Activated T-cell treated with anti-CD3 and anti-CD28 coated beads for 4 hours (primary cell): ENCODE data around the gene CEP152.
A peak's percentile ranks its signal among the peaks of the same experiment; 100 is the strongest.
"Not testable (repeated sequence)": the region's sequence is repeated elsewhere in the genome, so short reads cannot be mapped to it uniquely, and the experiment has no call there.

Source experiments
- DNase-seq: peaks from one replicate; pipeline ENCODE4 v3.0.0-alpha.2; 2020

The CEP152 gene, protein sequence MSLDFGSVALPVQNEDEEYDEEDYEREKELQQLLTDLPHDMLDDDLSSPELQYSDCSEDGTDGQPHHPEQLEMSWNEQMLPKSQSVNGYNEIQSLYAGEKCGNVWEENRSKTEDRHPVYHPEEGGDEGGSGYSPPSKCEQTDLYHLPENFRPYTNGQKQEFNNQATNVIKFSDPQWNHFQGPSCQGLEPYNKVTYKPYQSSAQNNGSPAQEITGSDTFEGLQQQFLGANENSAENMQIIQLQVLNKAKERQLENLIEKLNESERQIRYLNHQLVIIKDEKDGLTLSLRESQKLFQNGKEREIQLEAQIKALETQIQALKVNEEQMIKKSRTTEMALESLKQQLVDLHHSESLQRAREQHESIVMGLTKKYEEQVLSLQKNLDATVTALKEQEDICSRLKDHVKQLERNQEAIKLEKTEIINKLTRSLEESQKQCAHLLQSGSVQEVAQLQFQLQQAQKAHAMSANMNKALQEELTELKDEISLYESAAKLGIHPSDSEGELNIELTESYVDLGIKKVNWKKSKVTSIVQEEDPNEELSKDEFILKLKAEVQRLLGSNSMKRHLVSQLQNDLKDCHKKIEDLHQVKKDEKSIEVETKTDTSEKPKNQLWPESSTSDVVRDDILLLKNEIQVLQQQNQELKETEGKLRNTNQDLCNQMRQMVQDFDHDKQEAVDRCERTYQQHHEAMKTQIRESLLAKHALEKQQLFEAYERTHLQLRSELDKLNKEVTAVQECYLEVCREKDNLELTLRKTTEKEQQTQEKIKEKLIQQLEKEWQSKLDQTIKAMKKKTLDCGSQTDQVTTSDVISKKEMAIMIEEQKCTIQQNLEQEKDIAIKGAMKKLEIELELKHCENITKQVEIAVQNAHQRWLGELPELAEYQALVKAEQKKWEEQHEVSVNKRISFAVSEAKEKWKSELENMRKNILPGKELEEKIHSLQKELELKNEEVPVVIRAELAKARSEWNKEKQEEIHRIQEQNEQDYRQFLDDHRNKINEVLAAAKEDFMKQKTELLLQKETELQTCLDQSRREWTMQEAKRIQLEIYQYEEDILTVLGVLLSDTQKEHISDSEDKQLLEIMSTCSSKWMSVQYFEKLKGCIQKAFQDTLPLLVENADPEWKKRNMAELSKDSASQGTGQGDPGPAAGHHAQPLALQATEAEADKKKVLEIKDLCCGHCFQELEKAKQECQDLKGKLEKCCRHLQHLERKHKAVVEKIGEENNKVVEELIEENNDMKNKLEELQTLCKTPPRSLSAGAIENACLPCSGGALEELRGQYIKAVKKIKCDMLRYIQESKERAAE (N-terminal part only)

DNA sequence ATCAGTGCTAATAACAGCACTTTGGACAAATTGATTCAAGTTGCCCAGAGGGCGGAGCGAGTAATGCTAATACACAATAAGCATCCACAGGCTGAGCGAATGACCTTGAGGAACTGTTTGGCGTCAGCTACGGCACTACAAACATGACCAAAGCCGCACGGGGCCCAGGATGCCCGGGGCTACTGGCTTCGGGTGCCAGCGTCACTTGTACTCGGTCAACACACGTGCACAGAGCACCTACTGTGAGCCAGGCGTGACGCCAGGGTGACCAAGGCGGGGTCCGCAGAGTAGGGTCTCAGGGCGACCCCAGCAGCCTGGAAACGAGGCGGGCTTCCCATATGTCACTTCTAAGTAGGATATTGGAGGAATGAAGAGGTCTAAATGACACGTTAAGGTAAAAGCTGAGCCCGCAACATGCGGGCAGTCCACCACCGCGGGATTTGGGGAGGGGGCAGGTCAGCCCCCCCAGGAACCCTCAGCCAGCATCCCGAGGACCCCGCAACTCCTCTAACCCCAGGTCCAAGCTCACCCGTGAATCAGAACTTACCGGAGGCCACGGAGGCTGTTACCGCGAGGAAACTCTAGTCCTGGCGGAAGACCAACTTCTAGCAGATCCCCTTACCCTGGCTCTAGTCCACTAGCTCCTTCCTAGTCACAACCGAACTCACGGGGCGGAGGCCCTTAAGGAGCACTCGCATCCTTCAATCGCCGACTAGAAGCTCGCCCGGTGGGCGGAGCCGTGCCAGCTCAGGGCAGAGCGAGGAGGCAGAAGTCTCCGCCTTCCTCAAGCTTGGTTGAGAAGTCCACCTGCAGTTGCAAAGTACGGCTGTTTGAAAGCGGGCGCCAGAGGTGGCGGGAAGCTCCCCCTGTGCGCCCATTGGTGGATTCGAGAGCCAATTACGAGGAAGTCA, at the start of gene CEP152:
TSS of gene CEP152 (minus strand) at position 656 of the 911 bp plus-strand sequence. CDS start 5,420 bp downstream, outside the sequence.
- DNase-seq: peak; percentile 96

DNA sequence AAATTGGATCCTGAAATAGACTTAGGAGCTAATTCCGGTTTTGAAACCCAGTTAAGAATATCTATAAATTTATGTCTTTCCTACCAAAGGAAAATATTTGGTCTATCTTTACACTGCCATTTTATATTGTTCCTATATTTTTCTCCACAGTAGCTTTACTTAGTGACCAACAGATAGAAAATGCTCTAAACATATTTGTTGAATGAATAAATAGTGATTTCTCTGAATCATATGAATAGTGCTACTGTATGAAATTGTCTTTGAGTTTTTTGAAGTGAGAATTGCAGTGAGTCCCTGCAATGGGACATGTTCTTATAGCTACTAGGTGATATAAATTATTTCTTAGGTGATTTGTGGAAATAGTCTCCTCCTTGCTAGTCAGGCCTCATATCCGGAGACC, 48.6 kb upstream of the CEP152 start:
- no peak for DNase-seq

DNA sequence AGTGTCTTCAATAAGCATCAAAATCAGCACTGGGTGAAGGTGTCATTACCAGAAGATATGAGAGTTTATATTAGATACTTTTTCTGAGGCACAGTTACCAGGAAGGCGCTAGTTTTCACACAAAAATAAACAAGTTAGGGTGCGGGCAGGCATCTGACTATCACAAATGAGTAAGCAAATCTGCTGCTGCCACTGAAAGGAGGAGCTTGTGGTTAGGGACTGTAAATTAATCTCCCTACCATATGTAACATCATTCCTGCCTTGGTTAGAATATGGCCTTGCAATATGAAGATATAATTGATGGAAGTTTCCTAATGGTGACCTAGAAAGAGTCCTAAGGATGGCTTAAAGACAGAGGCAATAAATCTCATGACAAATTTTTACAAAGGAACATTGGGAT, 47.5 kb upstream of the CEP152 start:
- no peak for DNase-seq

DNA sequence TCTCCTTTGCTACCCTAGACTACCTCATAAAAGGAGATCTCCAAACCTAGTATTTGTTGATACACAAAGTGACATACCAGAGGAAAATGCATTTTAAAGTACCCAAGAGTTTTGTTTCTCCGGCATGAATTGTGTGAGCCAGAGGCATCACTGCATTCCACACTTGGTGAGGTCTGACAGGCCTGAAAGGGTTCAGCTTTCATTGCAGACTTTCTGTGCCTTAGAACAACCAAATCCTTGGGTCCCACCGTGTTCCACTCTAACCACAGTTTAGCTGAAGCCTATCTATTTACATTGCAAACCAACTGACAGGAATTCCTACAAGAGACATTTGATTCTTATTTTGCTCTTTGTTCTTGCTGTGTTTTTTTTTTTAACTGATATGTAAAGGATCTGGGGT, 46.1 kb upstream of the CEP152 start:
- DNase-seq: no peak

DNA sequence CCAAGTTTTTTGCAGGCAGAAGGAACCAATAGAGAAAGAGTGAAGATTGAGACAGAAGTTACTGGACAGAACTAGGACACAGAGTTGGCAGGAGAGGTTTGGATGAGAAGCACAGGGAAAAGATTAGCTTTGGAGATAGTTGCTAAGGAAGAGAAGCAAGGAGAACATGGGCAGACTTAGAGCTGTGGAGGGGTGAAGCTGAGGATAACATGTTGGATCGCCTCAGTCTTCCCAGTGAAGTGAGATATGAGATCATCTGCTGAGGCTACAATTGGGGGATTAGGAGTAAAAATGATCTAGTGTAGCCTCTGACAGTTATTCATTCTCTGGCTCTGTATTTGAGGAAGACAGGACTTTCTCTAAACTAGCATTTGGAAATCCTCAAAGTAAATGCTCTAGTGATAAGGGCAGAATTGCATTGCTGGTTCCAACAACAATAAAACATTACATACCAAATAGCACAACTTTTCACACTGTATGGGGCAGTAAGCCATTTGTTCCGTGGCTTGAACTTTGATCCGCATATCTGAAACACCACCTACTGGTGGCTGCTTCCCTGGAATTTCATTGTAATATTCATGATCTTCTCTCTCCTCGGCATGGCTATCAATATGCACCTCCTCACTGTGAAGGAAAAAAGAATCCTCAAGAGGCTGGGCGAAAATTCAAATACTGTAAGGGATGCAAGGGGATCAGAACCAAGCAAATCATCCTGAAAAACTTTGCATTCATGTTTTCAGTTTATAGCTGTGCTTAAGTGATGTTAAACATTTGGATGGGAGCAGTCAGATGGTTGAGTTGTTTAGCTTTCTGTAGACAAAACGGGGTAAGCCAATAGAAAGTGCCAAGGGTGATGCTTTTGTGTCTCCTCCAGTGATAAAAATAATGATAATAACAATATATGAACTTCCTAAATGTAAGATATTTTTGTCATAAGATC, 44.9 kb upstream of the CEP152 start:
- DNase-seq: no peak

DNA sequence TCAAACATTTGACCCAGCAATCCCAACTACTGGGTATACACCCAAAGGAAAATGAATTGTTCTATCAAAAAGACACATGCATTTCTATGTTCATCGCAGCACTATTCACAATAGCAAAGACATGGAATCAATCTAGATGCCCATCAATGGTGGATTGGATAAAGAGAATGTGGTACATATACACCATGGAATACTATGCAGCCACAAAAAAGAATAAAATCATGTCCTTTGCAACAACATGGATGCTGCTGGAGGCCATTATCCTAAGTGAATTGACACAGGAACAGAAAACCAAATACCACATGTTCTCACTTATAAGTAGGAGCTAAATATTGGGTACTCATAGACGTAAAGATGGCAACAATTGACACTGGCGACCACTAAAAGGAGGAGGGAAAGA, 43.6 kb upstream of the CEP152 start:
- DNase-seq: not testable (repeated sequence)

DNA sequence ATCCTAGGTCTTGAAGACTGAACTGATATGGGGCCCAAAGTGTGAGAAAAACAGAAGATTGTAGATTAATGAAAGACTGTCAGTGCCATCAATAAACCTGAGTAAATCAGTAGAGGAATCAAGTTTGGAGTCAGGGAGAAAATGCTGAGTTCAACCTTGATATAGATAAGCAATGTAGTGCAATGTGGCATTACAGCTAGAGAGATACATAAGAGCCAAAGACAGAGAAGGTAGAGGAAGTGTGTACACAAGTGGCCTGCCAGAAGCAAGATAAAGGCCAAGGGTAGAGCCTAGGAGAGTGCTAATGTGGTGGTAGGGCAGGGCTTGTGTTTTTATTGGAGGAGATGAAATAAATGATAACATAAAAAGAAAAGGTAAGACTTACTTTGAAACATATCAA, 41.1 kb upstream of the CEP152 start:
- no peak for DNase-seq

DNA sequence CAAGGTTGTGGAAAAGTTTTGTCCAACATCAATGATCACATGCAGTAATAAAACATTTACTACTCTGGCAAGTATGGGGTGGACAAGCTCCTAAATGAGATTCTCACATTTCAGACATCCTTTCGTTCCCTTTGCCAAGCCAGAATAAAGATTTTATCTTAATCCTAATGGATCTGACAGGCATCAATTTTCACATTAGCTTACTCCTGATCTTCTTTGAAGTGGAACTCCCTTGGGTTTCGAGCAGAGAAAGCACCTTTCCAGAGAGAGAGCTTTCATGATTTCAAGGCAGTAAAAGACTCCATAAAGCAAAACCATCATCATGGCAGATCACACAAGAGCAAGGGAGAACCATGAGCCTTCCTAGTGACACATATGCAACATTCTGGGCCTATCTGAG, 39.8 kb upstream of the CEP152 start:
- no peak for DNase-seq

DNA sequence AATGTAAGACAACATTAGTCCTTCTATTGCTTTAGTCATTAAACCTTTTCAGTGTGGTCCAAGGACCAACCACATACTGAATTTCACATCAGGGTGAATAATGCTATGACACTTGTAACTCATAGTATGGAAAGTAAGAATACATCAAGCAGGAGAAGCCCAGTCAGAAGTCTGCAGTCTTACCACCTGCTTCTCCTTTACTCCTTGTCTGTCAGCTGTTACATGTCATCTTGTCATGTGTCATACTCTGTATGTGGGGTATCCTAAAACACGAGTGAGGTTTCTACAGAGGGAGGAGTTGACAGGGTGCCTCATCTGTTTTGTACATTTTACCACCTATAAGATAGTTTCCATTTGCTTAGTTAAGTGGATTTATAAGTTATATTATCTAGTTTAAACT, 34.3 kb upstream of the CEP152 start:
- DNase-seq: no peak

DNA sequence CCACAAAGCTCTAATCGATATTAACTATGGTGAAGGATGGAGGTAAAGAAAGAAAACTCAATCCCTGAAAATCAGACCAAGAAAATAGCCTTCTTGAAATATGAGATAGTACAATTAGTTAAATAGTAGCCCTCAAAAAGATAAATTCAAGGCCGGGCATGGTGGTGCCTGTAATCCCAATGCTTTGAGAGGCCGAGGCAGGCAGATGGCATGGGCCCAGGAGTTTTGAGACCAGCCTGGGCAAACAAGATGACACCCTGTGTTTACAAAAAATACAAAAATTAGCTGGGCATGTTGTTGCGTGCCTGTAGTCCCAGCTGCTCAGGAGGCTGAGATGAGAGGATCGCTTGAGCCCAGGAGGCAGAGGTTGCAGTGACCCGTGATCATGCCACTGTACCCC, 31.6 kb upstream of the CEP152 start:
- DNase-seq: no peak

DNA sequence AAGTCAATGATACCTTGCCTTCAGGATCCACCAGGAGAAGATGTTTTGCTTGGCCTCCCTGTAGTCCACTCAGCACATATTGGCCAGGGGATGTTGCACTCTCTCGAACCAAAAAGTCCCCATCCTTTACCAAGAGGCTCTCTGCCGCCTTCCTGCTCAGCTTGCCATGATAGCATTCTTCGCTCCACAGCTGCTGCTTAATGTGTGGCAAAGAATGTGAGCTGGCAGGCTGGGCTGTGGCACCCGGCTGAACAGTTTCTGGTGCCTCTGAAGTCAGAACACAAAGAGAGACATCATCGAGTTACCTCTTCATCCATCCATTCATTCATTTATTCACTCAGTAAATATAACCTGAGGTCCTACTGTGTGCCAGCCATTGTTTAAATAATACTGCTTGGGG, 23.9 kb upstream of the CEP152 start:
- DNase-seq: no peak

DNA sequence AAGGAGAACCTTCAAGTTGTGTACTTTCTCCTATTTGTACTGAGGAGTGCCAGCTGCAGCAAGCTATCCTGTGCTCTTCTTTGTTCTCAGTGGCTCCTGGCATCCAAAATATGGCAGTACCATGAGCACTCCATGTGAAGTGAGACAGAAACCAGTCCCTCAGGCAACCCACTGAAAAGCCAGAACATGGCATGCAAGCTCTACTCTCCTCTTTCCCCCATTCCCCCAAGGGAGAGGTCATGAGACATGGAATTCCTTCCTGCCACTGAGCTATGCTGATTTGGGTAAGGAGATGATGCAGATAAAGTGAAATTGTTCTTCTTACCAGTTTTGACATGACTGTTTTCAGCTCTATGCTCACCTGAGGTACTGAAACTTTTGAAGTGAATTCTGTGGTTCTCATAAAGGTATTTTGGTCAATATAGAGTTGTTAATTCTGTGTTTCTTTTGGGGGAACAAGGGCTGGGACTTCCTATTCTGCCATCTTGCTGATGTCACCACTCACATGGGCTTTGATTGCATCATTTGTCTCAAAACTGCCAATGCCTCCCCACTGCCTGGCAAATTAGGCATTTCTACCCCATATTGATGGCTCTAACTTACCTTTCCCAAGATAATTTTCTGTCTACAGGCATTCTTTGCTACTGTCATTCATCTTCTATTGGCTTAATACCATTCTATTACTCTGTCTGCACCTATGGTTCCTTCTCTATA, 22.8 kb upstream of the CEP152 start:
- DNase-seq: no peak

DNA sequence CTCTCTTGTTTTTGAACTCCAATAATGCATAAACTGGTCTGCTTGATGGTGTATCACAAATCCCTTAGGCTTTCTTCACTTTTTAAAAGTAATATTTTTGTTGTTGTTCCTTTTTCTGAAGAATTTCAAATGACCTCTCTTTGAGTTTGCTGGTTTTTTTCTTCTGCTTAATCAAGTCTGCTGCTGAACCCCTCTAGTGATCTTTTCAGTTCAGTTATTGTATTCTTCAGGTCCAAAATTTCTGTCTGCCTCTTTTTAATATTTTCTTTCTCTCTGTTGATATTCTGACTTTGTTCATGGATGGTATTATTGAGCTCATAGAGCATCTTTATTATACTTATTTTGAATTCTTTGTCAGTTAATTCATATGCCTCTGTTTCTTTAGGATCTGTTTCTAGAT, 21.8 kb upstream of the CEP152 start:
- DNase-seq: no peak

DNA sequence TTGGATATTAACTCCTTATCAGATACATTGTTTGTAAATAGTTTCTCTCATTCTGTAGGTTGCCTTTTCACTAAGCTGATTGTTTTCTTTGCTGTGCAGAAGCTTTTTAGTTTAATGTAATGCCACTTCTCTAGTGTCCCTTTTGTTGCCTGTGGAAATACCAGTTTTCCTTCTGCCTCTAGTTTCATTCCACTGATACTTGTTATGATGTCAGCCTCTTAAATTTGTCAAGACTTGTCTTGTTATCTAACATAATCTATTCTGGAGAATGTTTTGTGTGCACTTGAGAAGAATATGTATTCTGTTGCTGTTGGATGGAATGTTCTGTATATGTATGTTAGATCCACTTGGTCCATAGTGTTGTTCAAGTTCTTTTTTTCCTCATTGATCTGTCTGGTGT, 18.0 kb upstream of the CEP152 start:
- DNase-seq: no peak

DNA sequence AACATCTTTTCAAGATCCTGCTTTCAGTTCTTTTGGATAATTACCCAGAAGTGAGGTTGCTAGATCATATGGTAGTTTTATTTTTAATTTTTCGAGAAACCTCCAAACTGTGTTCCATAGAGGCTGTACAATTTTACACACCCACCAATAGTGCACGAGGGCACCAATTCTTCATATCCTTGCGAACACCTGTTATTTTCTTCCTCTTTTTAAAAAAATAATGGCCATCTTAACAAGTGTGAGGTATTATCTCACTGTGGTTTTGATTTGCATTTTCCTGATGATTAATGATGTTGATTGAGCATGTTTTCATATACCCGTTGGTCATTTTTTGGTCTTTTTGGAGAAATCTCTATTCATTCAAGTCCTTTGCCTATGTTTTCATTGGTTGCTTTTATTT, 17.6 kb upstream of the CEP152 start:
- no peak for DNase-seq

DNA sequence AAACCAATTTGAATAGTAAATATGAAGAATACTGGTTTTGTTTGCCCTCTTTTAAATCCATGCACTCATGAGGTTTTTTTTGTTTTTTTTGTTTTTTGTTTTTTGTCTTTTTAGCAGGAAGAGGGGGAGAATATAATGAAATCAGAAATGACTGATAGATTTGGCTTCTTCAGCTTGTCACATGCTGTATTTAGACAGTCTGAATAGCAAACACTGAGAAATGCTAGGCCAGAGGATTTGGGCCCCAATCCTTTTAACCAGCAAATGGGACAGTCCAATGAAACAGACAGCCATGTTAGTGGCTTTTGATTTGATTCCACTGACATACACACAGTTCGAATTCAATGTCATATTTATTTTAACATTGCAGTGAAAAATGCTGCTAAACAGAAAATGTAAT, 14.2 kb upstream of the CEP152 start:
- no peak for DNase-seq

DNA sequence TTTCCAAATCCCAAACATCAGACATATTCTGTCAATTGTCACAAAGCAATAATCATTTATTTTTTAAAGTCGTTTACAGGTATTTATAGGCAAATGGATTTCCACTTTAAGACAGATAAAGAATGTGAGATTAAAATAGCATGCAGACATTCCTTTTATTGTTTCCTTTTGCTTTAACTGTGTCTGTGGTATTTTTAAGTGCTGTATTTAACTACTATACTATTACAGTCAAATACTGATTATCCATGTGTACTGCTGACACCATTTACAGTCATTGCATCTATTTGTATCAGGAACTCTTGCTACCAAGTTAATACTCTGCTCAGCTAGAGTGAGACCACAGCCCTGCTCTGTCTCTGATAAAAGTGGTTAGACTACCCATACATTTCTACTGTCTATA, 12.8 kb upstream of the CEP152 start:
- DNase-seq: no peak

DNA sequence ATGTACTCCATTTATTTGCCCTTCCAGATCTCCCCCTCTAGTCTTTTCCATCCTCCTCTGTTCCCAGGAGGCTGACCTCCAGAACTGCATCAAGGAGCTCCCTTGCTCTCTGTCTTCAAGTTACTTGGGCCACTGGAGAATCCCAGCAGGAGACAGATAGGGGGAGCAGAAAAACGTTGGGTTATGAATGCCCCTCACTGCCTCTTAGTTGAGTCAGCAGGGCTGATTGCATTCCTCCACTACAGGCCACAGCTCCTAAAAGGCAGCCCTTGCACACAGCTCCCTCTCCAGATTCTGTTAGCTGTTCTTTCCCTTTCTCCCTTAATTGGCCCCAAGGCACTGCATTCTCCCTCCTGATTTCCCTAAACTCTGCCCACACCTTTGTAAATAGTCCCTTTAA, 12.4 kb upstream of the CEP152 start:
- no peak for DNase-seq

DNA sequence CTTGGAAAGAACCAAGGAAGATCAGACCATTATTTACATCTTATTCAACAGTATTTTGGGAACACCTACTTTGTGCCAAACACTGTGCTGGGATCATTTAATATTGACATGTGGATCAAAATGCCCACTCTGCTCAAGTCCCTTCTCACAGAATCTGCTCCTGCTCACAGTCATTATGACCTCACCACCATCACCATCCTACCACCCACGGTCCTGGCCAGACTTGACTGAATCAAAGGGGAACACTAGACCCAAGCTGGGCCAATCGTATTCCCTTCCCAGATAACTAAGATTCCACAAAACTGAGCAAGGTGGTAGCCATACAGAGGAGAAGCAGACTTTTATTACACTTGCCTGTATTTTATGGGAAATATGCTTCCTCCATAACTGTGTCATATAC, 3.4 kb upstream of the CEP152 start:
- no peak for DNase-seq

DNA sequence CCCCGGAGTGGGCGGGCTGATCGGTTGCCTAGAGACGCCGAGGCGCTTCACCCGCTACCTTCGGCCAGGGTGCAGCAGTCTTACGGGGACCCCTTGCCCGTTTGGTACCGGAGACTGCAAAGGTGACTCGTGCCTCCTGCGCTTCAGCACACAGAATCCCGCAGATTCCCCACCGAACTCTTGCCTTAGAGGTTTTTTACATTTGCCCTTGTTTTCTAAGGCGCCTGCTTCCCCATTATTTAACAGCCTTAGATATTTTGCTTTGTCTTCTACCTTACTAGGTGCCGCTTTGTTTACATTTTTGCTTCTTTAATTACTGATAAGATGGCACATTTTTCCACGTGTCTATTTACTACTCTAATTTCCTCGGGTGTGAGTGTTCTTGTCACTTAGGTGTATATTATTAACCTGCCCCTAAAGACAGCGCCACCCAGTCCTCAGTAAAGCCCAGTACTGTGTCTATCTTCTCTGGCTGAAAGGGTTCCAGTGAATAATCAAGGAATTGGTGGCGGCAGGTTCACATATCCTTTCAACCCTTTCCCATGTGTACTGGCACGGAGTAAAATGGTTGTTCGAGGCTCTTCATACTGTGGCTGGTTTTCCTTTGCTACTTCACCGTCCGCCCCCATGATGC, 573 bp upstream of the CEP152 start:
- no peak for DNase-seq
